Activated naive CD4-positive, alpha-beta T cell (primary cell): ENCODE measurements around the gene ZFYVE26.
A peak's percentile ranks its signal among the peaks of the same experiment; 100 is the strongest.
"Not testable (repeated sequence)": the region's sequence is repeated elsewhere in the genome, so short reads cannot be mapped to it uniquely, and the experiment has no call there.

Experiments
- DNase-seq, 4 experiments: peaks; one replicate each; lab custom pipeline; 2025; lab: John Stamatoyannopoulos, UW

The ZFYVE26 gene

GRCh38 chr14:67816326-67817002 lies at the start of gene ZFYVE26:
Gene ZFYVE26 (minus strand): TSS chr14:67816590. CDS start chr14:67815963, 627 bp downstream.
- DNase-seq = peak; percentile 63 to 82 (median 75)

- DNase-seq = no peak
Observed at GRCh38 chr14:67863223-67863622, 46.8 kb upstream of the ZFYVE26 start.

- DNase-seq = no peak
Observed at GRCh38 chr14:67859169-67859749, 42.9 kb upstream of the ZFYVE26 start.

DNA sequence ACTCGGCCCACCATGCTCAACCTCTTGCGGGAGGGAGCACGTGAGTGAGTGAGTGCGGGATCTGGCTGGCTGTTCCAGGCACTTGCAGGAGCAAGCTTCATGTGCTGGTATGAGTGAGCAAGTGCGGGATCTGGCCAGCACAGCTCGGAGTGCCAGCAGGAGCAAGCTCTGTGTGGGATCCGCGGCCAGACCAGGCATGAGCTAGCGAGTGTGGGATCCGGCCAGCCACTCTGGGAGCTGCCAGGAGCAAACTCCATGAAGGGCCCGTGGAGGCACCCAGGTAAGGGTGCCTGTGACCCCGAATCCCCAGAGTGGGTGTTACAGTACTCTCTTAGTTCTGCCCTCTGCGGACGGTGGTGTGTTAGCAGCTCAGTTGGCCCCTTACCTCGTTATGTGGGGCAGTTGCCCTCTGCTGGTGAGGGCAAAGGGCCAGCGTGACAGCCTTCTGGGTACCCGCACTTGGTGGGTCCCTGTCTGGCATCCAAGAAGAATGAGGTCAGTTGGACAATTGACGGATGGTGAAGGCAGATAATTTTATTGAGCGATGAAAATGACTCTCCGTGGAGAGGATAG lies 41.5 kb upstream of the ZFYVE26 start:
- DNase-seq = no peak

DNA sequence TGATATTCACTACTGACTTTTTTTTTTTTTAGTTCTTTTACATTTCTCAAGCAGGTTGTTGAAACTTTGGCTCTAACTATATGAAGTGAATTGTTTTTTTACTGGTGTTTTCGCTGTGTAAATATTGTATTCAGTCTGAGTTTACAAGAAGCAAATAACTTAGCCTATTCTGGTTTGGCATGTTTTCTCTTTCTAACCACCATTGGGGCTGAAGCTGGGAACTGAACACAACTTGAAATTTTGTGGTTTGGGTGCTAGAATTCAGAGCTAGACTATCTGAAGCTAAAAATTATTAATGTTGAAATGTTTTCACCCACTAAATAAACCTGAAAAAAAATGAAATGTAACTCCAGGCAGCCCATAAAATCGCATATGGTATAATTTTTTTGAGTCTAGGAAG lies 40.4 kb upstream of the ZFYVE26 start:
- no peak for DNase-seq

- no peak for DNase-seq
Observed at GRCh38 chr14:67853715-67854114, 37.3 kb upstream of the ZFYVE26 start.

- no peak for DNase-seq
Observed at GRCh38 chr14:67852926-67853604, 36.7 kb upstream of the ZFYVE26 start.

DNA sequence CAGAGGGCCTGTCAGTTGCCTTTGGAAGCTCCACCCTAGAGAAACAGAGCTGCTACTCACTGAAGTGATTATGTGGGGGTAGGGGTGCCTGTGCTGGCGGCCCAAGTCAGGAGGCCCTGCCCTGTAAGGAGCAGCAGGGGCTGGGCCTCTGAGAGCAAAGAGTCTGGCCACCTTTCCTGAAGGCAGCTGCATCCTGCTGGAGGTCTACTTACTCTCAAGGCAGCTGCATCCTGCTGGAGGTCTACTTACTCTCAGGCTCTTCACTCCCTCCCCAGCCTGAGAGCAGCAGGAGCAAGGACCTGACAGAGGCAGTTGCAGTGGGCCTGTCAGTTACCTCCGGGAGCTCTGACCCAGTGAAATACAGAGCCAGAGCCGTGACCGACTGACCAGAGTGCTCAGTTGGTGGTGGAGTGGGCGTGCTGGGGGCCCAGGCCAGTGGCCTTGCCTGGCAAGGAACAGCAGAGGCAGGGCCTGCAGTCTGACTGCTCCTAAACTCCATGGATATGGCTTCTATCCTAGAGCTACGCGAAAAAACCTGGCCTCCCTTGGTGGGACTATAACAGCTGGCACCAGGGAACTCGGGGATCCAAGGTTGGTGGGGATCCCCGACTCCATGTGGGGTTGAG lies 35.5 kb upstream of the ZFYVE26 start:
- DNase-seq = no peak

GRCh38 chr14:67850066-67850830 lies 33.9 kb upstream of the ZFYVE26 start:
- DNase-seq = no peak

DNA sequence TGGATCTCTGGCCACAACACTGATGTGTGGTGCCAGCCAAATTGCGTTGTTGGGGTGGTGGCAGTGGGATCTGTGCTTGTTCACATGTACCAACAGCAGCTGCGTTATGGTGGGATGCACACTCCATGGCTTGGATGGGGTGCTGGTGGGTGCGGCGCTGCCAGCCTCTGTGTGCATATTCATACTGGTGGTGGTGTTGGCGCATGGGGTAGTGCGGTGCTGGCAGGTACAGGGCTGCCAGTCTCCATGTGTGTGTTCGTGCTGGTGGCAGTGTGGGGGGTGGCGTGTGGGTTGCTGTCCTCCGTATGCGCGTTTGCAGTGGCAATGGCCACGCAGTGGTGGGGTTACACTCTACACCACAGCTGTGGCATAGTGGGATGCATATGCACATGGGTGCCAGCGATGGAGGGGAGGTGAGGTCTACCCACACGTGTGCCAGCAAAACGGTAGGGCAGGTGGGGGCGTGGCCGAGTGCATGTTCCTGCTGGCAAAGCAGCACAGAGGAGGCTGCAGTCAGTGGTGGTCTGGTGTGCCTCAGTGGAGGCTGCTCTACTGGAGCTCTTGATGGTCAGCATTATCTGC lies 29.7 kb upstream of the ZFYVE26 start:
- no peak for DNase-seq

DNA sequence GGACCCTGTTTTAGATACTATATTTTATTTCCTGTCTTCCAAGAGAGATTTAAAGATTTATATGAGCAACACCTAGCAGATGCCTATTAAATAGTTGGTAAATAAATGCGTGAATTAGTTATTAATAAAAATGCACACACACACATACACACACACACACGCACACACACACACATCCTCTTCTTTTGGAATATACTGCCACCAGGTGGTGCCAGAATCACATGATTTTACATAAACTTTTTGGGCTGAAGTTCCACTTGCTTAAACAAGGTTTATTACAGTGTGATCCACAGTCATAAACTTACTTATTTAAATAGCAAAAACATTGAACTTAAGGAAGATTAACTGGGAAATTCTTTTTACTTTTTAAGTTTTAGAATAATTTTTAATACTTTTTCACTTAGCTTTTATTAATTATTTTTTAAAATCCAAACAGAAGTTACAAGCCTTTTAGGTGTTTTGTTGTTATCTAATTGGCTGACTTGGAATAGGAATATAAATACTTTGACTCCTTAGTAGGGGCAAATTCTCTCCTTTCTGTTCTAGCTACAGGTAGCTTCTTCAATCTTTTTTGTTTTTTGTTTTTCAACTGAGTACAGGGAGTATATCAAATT lies 20.7 kb upstream of the ZFYVE26 start:
- DNase-seq = peak in 1 of 4 experiments; percentile 15

DNA sequence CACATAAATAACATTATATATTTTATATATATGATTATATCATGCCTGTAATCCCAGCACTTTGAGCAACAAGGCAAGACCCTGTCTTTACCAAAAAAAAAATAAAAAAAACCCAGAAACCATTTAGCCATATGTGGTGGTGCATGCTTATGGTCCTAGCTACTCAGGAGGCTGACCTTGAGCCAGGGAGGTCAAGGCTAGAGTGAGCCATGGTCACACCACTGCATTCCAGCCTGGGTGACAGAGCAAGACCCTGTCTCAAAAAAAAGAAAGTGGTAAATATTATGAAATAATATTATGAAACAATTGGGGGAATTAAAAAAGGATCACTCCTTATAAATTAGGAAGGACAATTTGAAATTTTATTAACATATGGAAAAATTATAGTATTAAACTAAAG lies 19.2 kb upstream of the ZFYVE26 start:
- no peak for DNase-seq

GRCh38 chr14:67833403-67833802 lies 17.0 kb upstream of the ZFYVE26 start:
- DNase-seq = no peak

- DNase-seq = no peak
Observed at GRCh38 chr14:67831113-67831512, 14.7 kb upstream of the ZFYVE26 start.

GRCh38 chr14:67821121-67821520 lies 4.7 kb upstream of the ZFYVE26 start:
- DNase-seq = no peak

- DNase-seq = no peak
Observed at GRCh38 chr14:67820428-67820971, 4.1 kb upstream of the ZFYVE26 start.

DNA sequence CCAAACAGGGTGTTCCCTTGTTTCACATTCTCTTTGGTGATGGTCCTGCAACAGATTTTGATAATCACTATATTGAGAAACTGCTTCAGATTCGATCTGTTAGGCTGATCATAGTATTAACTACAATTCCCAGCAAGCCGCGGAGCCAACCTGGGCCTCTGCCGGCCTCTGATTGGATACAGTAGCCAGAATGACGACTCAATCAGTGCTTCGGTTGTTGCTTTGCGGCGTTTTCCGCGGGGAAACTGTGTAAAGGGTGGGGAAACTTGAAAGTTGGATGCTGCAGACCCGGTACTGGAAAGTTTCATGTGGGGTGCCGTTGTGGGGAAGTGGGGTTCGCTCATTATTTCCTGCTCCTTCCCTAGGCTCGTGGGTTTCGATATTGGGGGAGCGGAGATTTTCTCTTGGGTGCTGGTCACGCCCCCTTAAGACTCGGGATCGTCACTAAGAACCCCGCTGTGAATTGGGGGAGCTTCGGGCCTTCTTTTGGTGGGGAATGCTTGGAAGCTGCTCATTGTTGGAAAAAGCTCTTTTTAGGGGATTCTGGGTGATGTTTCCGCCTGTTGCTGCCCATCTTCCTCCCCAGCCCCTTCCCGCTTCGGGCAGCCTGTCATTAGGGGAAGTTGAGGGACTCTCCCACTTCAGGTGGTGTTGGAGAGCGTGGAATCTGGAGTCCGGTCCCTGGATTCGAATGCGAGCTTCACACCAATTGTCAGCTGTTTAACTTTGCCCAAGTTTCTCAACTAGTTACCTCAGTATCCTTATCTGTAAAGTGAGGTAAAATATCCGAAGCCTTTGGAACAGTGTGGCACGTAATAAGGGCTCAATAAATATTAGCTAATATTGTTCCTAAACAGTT lies 3.4 kb upstream of the ZFYVE26 start, which contains the start of gene RAD51B:
TSS of gene RAD51B (plus strand) at position 217 of the 859 bp plus-strand sequence.
- peak; percentile 62 to 76 (median 64) for DNase-seq

- DNase-seq = not testable (repeated sequence)
Observed at GRCh38 chr14:67818476-67818875, 2.1 kb upstream of the ZFYVE26 start.

GRCh38 chr14:67817750-67818438 lies 1.5 kb upstream of the ZFYVE26 start:
- no peak for DNase-seq
